Endothelial cell of umbilical vein (primary cell): ENCODE results near the gene DGCR2.

ENCODE experiments used
- CTCF ChIP-seq, 2 donors: IDR thresholded peaks; 1 replicate in 1 of 2; 2 replicates in 1 of 2; pipeline ENCODE4 v1.5.1; 2011; ENCODE audit warnings: low read length in 2 of 2, mild to moderate bottlenecking in 2 of 2, moderate library complexity in 2 of 2, control low read depth in 1 of 2, inconsistent platforms in 1 of 2, low read depth in 1 of 2; ENCODE audit not compliant: insufficient read depth in 1 of 2; ENCODE audit errors: extremely low read depth in 1 of 2
- EZH2 ChIP-seq: IDR thresholded peaks from 2 replicates; pipeline ENCODE4 v1.6.1; 2012; ENCODE audit warnings: borderline replicate concordance, low read depth, mild to moderate bottlenecking, moderate library complexity, low read length, inconsistent platforms; ENCODE audit not compliant: severe bottlenecking
- MAX ChIP-seq: IDR thresholded peaks from 2 replicates; pipeline ENCODE4 v1.6.1; 2011; ENCODE audit not compliant: insufficient read depth, insufficient read length
- POLR2A ChIP-seq: IDR thresholded peaks from 2 replicates; pipeline ENCODE4 v1.6.1; 2012; ENCODE audit warnings: low read depth, mild to moderate bottlenecking, control low read depth, low read length

- TF ChIP-seq EZH2 (no peak), CTCF (IDR thresholded peaks at IDR 0.05; ENCODE audit: extremely low read depth in 1 of 2, insufficient read depth in 1 of 2, low read depth in 1 of 2, low read length in 2 of 2) (no peak), POLR2A (no peak), MAX (no peak)
These were observed 2.8 kb upstream of the DGCR2 start for GRCh38 chr22:19125011-19125410.
